ENCODE measurements around the gene XKRX. TPM values are rescaled to one million over a fixed set of nuclear protein-coding genes. Genes with fewer than 3 reads are reported as not detected.

The XKRX gene
- total and polyA plus RNA-seq, 2 of the 13 experiments (the other 11 are each of a cell fraction or from before 2014, with no cell fraction given): not detected

DNA sequence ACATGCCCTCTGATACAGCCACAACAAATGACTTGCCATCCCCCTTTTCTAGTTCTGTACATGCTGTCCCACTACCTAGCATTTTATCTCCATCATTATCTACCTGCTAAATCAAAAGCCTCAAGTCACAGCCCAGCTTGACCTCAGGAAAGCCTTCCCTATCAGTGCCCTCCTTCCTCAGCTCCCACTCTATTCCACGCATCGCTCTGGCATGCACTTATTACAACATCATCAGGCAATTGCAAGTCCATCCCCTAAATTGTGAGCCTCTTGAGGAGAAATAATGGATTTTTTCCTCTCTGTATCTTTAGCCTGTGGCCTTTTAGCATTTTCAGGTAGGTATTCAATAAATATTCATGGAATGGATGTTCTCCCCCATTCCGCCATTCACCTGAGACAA is 46.5 kb upstream of the XKRX start:
- in situ Hi-C loops (cut with HindIII; ENCODE audit: extremely low pct_ligation_motif_present, low pct_unique_long_range_greater_than_20kb): no loop called here
- Histone ChIP-seq H3K9me3 (ENCODE audit: low read length) (no peaks in the 10 kb centered on the region), H3K79me2 (ENCODE audit: insufficient read depth, low read length) (no peaks in the 10 kb centered on the region), H3K4me1 (ENCODE audit: insufficient read depth, low read length) (peaks cover 9% of the 10 kb centered on the region), H3K27ac (ENCODE audit: extremely low read length, insufficient read depth, low read length) (no peak overlapping the region), H3K4me2 (ENCODE audit: low read depth, low read length) (no peak overlapping the region), H4K20me1 (ENCODE audit: insufficient read depth, low read length) (no peaks in the 10 kb centered on the region), H3K27me3 (ENCODE audit: control insufficient read depth in 1 of 2, insufficient read depth in 2 of 2, low read length in 2 of 2) (no peaks in the 10 kb centered on the region), H3K36me3 (replicated peaks in 1 of 2; ENCODE audit: control insufficient read depth in 1 of 2, insufficient read depth in 2 of 2, low read length in 2 of 2) (no peaks in the 10 kb centered on the region), H2AFZ (ENCODE audit: low read length) (no peak overlapping the region), H3K4me3 (replicated peaks in 1 of 3; ENCODE audit: insufficient read depth in 1 of 3, low read depth in 2 of 3, low read length in 3 of 3) (no peak overlapping the region), H3K9ac (ENCODE audit: insufficient read depth, low read depth, low read length) (no peak overlapping the region)
- no peak for DNase-seq (ENCODE audit: low spot score)
- TF ChIP-seq BHLHE40 (IDR thresholded peaks at IDR 0.05; ENCODE audit: low read length) (no peak), ZNF550 (CRISPR knock-in tag; IDR thresholded peaks at IDR 0.05; ENCODE audit: borderline replicate concordance) (no peak), ZNF263 (CRISPR knock-in tag; IDR thresholded peaks at IDR 0.05) (no peak), ZNF607 (CRISPR knock-in tag; IDR thresholded peaks at IDR 0.05; ENCODE audit: borderline replicate concordance) (no peak), KDM1A (CRISPR knock-in tag; IDR thresholded peaks at IDR 0.05) (no peak), ZNF143 (CRISPR knock-in tag; IDR thresholded peaks at IDR 0.05) (no peak), ZNF17 (CRISPR knock-in tag; IDR thresholded peaks at IDR 0.05) (no peak), SOX13 (IDR thresholded peaks at IDR 0.05) (no peak), SOX13 (CRISPR knock-in tag; conservative IDR thresholded peaks at IDR 0.05 in 1 of 2, IDR thresholded peaks at IDR 0.05 in 1 of 2) (no peak), ZNF788 (CRISPR knock-in tag; IDR thresholded peaks at IDR 0.05; ENCODE audit: borderline replicate concordance) (no peak), MED8 (CRISPR knock-in tag; IDR thresholded peaks at IDR 0.05; ENCODE audit: insufficient replicate concordance) (no peak), EEA1 (CRISPR knock-in tag; IDR thresholded peaks at IDR 0.05; ENCODE audit: borderline replicate concordance) (no peak), ZNF235 (CRISPR knock-in tag; IDR thresholded peaks at IDR 0.05; ENCODE audit: borderline replicate concordance) (no peak), FOXA3 (CRISPR knock-in tag; IDR thresholded peaks at IDR 0.05) (no peak), ZNF616 (CRISPR knock-in tag; IDR thresholded peaks at IDR 0.05; ENCODE audit: low read depth) (no peak)
- TF ChIP-seq, protein P1, sequence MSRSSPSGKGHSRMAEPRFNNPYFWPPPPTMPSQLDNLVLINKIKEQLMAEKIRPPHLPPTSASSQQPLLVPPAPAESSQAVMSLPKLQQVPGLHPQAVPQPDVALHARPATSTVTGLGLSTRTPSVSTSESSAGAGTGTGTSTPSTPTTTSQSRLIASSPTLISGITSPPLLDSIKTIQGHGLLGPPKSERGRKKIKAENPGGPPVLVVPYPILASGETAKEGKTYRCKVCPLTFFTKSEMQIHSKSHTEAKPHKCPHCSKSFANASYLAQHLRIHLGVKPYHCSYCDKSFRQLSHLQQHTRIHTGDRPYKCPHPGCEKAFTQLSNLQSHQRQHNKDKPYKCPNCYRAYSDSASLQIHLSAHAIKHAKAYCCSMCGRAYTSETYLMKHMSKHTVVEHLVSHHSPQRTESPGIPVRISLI (CRISPR knock-in tag; IDR thresholded peaks at IDR 0.05; ENCODE audit: borderline replicate concordance): no peak
- TF ChIP-seq, protein P2, sequence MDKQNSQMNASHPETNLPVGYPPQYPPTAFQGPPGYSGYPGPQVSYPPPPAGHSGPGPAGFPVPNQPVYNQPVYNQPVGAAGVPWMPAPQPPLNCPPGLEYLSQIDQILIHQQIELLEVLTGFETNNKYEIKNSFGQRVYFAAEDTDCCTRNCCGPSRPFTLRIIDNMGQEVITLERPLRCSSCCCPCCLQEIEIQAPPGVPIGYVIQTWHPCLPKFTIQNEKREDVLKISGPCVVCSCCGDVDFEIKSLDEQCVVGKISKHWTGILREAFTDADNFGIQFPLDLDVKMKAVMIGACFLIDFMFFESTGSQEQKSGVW (CRISPR knock-in tag; IDR thresholded peaks at IDR 0.05; ENCODE audit: borderline replicate concordance): no peak
- TF ChIP-seq, protein P3, sequence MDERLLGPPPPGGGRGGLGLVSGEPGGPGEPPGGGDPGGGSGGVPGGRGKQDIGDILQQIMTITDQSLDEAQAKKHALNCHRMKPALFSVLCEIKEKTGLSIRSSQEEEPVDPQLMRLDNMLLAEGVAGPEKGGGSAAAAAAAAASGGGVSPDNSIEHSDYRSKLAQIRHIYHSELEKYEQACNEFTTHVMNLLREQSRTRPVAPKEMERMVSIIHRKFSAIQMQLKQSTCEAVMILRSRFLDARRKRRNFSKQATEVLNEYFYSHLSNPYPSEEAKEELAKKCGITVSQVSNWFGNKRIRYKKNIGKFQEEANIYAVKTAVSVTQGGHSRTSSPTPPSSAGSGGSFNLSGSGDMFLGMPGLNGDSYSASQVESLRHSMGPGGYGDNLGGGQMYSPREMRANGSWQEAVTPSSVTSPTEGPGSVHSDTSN (CRISPR knock-in tag; IDR thresholded peaks at IDR 0.05): no peak
- TF ChIP-seq, protein P4, sequence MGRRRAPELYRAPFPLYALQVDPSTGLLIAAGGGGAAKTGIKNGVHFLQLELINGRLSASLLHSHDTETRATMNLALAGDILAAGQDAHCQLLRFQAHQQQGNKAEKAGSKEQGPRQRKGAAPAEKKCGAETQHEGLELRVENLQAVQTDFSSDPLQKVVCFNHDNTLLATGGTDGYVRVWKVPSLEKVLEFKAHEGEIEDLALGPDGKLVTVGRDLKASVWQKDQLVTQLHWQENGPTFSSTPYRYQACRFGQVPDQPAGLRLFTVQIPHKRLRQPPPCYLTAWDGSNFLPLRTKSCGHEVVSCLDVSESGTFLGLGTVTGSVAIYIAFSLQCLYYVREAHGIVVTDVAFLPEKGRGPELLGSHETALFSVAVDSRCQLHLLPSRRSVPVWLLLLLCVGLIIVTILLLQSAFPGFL (CRISPR knock-in tag; IDR thresholded peaks at IDR 0.05): no peak
- intact Hi-C loops (cut with micrococcal nuclease; ENCODE audit: unreplicated experiment): no loop called here
- no peak for ATAC-seq
- BruUV-seq (replicated peaks): no TSS peak
- FAIRE-seq: no peak
- WGBS (ENCODE audit: low lambda C conversion rate): 94% methylated on average over 3 of the region's 3 CpGs
- CTCF ChIA-PET (ENCODE audit: low intra/inter-chr PET ratio, low total read pairs): no interaction called here
- POLR2A ChIA-PET: no interaction called here
